Regular cardiac myocyte (primary cell): ENCODE results near the gene EHD2. TPM values are rescaled to one million over a fixed set of nuclear protein-coding genes. Genes with fewer than 3 reads are reported as not detected.

Source experiments
- total RNA-seq: library from RNA; depleted of rRNA; stranded (reverse); fragments of >200 nt; gene quantifications from 2 replicates; pipeline ENCODE4 v1.2.3, GENCODE V29; 2014

Gene EHD2
- total RNA-seq, result 110 and 113 TPM in 2 replicates

DNA sequence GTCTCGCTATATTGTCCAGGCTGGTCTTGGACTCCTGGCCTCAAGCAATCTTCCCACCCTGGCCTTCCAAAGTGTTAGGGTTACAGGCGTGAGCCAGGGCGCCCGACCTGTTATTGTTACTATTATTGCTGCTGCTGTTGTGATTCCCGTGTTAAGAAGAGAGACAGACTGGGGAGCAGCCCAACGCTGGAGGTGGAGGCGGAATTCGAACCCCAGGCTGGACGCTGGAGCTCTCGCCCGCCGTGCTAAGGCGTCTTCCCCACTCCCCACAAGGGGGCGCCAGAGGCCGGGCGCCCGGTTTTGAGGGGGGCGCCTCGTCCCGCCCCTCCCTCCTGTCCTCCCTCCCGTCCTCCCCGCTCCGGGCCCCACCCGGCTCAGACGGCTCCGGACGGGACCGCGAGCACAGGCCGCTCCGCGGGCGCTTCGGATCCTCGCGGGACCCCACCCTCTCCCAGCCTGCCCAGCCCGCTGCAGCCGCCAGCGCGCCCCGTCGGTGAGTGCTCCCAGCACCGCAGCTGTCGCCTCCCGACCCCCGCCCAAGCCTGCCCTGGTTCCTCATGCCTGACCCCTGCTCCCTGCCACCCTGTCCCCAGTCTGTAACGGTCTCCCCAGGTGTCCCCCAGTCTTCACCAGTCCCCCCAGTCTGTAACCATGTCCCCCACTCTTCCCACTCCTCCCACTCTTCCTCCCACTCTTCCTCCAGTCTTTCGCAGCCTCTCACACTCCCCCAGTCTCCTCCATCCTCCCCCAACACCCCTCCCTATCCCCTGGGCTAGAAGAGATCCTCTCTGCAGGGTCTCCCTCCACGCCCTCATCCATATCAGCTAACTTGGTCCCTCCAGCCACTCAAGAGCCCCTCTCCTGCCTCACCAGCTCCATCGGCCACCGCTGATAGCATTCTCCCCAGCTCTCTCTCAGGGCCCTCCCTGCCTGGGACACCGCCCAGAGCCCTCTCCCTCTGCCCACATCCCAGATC is at the start of gene EHD2:
EHD2 (plus strand) TSS at position 377 of the 976 bp plus-strand sequence. CDS start 3,191 bp downstream, outside the sequence.

DNA sequence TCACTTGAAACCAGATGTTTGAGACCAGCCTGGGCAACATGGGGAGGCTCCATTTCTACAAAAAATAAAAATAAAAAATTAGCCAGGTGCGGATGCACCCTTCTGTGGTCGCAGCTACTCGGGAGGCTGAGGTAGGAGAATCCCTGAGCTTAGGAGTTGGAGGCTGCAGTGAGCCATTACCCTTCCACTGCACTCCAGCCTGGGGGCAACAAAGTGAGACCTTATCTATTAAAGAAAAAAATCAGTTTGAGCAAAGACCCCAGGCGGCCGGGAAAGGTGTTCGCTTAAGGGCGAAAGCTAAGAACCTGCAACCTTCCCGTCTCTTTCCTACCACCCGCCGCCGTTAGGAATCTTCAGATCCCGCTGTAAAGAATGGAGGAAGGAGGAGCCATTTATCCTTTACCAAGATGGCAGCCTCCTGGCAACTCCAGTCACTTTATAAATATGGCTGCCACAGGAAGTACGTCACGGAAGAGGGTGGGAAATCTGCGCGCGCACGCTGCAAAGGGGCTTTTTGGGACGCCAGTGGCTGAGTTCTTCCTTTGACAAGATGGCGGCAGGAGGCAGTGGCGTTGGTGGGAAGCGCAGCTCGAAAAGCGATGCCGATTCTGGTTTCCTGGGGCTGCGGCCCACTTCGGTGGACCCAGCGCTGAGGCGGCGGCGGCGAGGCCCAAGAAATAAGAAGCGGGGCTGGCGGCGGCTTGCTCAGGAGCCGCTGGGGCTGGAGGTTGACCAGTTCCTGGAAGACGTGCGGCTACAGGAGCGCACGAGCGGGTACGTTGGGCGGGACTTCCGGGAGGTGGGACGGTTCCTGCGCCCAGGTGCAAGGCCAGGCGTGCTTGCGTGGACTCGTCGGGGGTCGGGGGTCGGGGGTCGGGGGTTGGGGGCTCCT is 32.0 kb downstream of the EHD2 start, which contains the start of gene NOP53:
NOP53 (plus strand) TSS at position 537 of the 892 bp plus-strand sequence; CDS start at position 551, 14 bp downstream.

GRCh38 chr19:47778049-47778953 is 65.1 kb downstream of the EHD2 start, which contains the start of gene SELENOW:
SELENOW (plus strand) TSS chr19:47778703; CDS start chr19:47778786, 83 bp downstream.

Other genes starting within 250 kb of the EHD2 start
- gene SLC8A2, start 241.5 kb upstream of the EHD2 start, total RNA-seq, result not detected in 2 replicates
- gene KPTN, start 229.2 kb upstream of the EHD2 start, total RNA-seq, result 3.7 and 4.2 TPM in 2 replicates
- 64.0 and 64.6 TPM in 2 replicates for gene NAPA, start 198.4 kb upstream of the EHD2 start, total RNA-seq
- under 0.01 and 0.85 TPM in 2 replicates for gene ZNF541, start 140.3 kb upstream of the EHD2 start, total RNA-seq
- gene BICRA, start 104.3 kb upstream of the EHD2 start, total RNA-seq, result 2.0 and 3.1 TPM in 2 replicates
- gene NOP53, start 32.1 kb downstream of the EHD2 start, total RNA-seq, result 48.5 and 98.0 TPM in 2 replicates
- gene SELENOW, start 65.3 kb downstream of the EHD2 start, total RNA-seq, result 246 and 264 TPM in 2 replicates
- not detected in 2 replicates for gene TPRX1, start 91.1 kb downstream of the EHD2 start, total RNA-seq
- gene CRX, start 108.5 kb downstream of the EHD2 start, total RNA-seq, result not detected in 2 replicates
- gene TPRX2, start 145.8 kb downstream of the EHD2 start, total RNA-seq, result not detected in 2 replicates
- gene SULT2A1, start 172.9 kb downstream of the EHD2 start, total RNA-seq, result not detected in 2 replicates